GM13976 (cell line): ENCODE results near the gene RAB11FIP3.

Experiments
- DNase-seq: peaks from one replicate; pipeline ENCODE4 v3.0.0; 2012; ENCODE audit warnings: low spot score
- CTCF ChIP-seq: IDR thresholded peaks from 2 replicates; pipeline ENCODE4 v1.5.1; 2012; ENCODE audit warnings: borderline replicate concordance, mild to moderate bottlenecking; ENCODE audit not compliant: insufficient read depth; ENCODE audit errors: extremely low read depth, missing control alignments, control extremely low read depth
- in situ Hi-C: fragments of 300-500 bp; cut with MboI; formaldehyde crosslinking; loops from one replicate; pipeline ENCODE4 v1.12.0; 2022; ENCODE audit warnings: low sequenced_read_pairs, mixed read lengths, inconsistent platforms; ENCODE audit not compliant: unreplicated experiment

The RAB11FIP3 gene

GRCh38 chr16:567373-568256, 142.2 kb downstream of the RAB11FIP3 start:
- in situ Hi-C loops, result no loop called here
- no peak for TF ChIP-seq CTCF
- DNase-seq, result no peak

- TF ChIP-seq CTCF, result no peak
- no peak for DNase-seq
- in situ Hi-C loops, result no loop called here
Observed at GRCh38 chr16:568401-569258, 143.2 kb downstream of the RAB11FIP3 start.

GRCh38 chr16:569445-570254, 144.2 kb downstream of the RAB11FIP3 start, which contains the start of gene PIGQ:
Gene PIGQ (plus strand): TSS chr16:569968. CDS start chr16:574075, 4,107 bp downstream.
- in situ Hi-C loops, result no loop called here
- DNase-seq, result peak; percentile 94
- TF ChIP-seq CTCF, result no peak
